HEK293 (cell line): ENCODE results near the gene SORD.
"Not testable (repeated sequence)": the region's sequence is repeated elsewhere in the genome, so short reads cannot be mapped to it uniquely, and the experiment has no call there.

ENCODE experiments used
- YY1 ChIP-seq: fragments of 450-650 bp; formaldehyde crosslinking; IDR thresholded peaks from 2 replicates; pipeline ENCODE4 v1.5.1; 2018; ENCODE audit warnings: missing biosample characterization, missing genetic modification characterization
- TF ChIP-seq, protein P1 (sequence below): fragments of 450-650 bp; formaldehyde crosslinking; IDR thresholded peaks from 2 replicates; pipeline ENCODE4 v1.5.1; 2016; ENCODE audit warnings: missing biosample characterization, missing genetic modification characterization
- TF ChIP-seq, protein P2 (sequence below): fragments of 450-650 bp; formaldehyde crosslinking; IDR thresholded peaks from 2 replicates; pipeline ENCODE4 v1.5.1; 2016; ENCODE audit warnings: missing biosample characterization, missing genetic modification characterization

DNA sequence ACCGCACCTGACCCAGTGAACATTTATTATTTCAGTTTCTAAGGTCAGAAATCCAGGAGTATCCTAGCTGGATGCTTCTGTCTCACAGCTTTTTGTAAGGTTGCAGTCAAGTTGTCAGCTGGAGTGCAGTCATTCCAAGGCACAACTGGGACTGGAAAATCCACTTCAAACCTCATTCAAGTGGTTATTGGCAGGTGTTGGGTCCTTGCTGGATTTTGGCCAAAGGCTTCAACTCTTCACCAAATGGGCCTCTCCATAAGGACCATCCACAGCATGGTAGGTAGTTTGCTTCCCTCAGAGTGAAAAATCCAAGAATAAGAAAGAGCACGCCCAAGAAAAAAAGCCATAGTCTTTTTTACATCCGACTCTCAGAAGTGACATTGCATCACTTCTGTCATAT lies 46.8 kb upstream of the SORD start:
- TF ChIP-seq, protein P1, sequence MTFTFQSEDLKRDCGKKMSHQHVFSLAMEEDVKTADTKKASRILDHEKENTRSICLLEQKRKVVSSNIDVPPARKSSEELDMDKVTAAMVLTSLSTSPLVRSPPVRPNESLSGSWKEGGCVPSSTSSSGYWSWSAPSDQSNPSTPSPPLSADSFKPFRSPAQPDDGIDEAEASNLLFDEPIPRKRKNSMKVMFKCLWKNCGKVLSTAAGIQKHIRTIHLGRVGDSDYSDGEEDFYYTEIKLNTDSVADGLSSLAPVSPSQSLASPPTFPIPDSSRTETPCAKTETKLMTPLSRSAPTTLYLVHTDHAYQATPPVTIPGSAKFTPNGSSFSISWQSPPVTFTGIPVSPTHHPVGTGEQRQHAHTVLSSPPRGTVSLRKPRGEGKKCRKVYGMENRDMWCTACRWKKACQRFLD (tag by site-specific recombination): not testable (repeated sequence)
- TF ChIP-seq, protein P2, sequence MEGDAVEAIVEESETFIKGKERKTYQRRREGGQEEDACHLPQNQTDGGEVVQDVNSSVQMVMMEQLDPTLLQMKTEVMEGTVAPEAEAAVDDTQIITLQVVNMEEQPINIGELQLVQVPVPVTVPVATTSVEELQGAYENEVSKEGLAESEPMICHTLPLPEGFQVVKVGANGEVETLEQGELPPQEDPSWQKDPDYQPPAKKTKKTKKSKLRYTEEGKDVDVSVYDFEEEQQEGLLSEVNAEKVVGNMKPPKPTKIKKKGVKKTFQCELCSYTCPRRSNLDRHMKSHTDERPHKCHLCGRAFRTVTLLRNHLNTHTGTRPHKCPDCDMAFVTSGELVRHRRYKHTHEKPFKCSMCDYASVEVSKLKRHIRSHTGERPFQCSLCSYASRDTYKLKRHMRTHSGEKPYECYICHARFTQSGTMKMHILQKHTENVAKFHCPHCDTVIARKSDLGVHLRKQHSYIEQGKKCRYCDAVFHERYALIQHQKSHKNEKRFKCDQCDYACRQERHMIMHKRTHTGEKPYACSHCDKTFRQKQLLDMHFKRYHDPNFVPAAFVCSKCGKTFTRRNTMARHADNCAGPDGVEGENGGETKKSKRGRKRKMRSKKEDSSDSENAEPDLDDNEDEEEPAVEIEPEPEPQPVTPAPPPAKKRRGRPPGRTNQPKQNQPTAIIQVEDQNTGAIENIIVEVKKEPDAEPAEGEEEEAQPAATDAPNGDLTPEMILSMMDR (tag by site-specific recombination): not testable (repeated sequence)
- TF ChIP-seq YY1 (tag by site-specific recombination): not testable (repeated sequence)
